HUDEP-2 (cell line): ENCODE results near the gene MEGF10.

Experiments used
- DNase-seq, 76 experiments: peaks; one replicate each; lab custom pipeline; 2025; ENCODE audit not compliant: unreplicated experiment in 76 of 76; lab: John Stamatoyannopoulos, UW

The MEGF10 gene

DNA sequence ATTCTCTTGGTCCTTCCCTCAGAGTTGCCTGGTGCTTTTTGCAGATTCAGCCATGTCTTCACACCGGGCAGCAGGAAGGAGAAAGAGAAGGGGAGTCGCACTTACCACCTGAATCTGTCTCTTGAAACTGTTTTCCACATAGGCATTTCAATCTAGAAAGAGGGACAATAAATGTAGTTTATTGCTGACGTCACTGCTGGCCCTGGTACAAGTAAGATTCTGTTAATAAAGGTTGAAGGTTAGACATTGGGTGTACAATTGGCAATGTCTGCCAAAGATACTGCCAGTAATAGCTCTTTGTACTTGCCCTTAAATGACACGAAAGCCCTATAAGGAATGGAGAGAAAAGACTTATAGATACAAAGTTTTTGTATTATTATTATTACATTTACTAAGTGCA lies 72.8 kb downstream of the MEGF10 start:
- no peak for DNase-seq

GRCh38 chr5:127367029-127367428 lies 76.4 kb downstream of the MEGF10 start:
- no peak for DNase-seq

- no peak for DNase-seq
Observed at GRCh38 chr5:127367946-127368465, 77.4 kb downstream of the MEGF10 start.

- no peak for DNase-seq
Observed at GRCh38 chr5:127369796-127370195, 79.2 kb downstream of the MEGF10 start.

- DNase-seq, result no peak
Observed at GRCh38 chr5:127370631-127371030, 80.0 kb downstream of the MEGF10 start.

DNA sequence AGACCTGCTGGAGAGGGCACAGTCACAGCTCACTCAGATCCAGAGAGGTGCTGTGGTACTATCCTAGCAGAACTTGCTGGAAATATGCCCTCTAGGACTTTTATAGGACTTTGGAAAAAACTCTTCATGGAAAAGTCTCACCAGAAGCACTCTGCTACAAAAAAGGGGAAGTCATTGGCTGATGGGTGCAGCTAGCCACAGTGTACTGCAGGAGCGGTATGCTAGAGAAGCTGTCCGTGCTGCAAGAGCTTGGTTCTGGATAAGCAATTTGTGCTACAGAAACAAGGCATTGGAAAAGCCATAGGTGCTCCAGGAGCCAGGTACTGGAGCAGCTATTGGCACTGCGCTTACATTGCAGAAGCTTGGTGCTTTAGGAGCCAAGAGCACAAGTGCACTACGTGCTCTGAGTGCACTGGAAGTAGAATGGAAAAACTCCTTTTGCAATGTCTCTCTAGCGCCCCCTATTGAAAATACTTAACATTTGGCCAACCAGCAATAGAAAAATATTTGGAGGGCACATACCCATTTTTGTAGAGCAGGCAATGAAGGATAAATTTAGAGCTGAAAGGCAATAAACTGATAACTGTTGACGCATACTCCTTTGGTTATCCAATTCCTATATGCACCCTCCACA lies 83.4 kb downstream of the MEGF10 start:
- DNase-seq, result peak in 7 of 76 experiments; percentile 0 to 15 (median 5)

DNA sequence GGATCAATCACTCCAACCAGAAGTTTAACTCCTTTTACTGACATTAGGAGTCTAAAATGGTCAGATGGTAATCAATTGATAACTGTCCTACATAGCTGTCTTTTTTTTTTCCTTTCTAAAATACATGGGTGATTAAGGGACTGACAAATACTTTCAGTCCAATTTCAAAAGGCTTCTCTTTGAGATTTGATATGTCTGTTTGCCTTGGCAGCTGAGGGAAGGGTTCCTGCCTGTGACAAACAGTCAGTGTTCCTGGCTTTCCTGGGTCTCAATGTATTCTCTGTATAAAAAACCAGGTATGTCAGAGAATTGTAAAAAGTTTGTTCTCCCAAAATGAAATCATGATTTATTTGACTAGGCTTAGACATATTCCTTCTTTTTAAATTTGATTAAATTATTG lies 84.5 kb downstream of the MEGF10 start:
- DNase-seq, result no peak

DNA sequence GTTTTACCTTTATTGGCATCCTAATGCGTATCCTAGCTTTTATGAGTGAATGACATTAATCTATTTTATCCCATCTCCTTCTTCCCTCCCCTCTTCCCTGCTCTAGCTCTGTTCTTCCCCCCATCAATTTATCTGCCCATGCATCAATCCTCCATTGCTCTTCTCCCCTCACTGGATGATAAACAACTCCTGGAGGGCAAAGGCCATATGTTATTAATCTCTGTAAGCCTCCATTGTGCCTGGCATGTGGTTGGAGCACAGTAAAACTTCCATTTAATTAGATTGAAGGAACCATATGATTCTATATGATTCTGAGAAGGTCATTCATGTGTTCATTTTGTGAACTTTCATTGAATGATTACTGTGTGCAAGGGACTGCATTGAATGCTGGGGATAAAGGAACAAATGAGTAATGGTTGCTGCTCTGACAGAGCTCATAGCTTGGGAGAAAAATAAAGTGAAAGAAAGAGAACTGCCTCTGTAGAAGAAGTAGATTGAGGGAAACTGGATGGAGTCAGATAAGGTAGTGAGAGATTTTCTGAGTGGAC lies 85.0 kb downstream of the MEGF10 start:
- DNase-seq, result no peak

- no peak for DNase-seq
Observed at GRCh38 chr5:127377651-127378050, 87.1 kb downstream of the MEGF10 start.

GRCh38 chr5:127385936-127386335 lies 95.3 kb downstream of the MEGF10 start:
- DNase-seq, result no peak

GRCh38 chr5:127386557-127386956 lies 96.0 kb downstream of the MEGF10 start:
- no peak for DNase-seq

DNA sequence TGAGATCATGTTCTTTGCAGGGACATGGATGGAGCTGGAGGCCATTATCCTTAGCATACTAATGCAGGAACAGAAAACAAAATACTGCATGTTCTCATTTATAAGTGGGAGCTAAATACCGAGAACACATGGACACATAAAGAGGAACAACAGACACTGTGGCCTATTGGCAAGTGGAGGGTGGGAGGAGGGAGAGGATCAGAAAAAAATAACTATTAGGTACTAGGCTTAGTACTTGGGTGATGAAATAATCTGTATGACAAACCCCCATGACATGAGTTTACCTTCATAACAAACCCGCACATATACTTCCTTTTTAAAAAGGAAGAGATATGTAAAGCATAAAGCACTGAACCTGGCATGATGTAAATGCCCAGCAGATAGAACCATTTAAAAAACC lies 99.0 kb downstream of the MEGF10 start:
- no peak for DNase-seq

GRCh38 chr5:127392762-127393161 lies 102.2 kb downstream of the MEGF10 start:
- no peak for DNase-seq

- no peak for DNase-seq
Observed at GRCh38 chr5:127396490-127397155, 106.0 kb downstream of the MEGF10 start.

- DNase-seq, result no peak
Observed at GRCh38 chr5:127398508-127398907, 107.9 kb downstream of the MEGF10 start.

GRCh38 chr5:127399068-127399467 lies 108.5 kb downstream of the MEGF10 start:
- DNase-seq, result no peak

GRCh38 chr5:127400539-127400938 lies 109.9 kb downstream of the MEGF10 start:
- peak in 1 of 76 experiments; percentile 1 for DNase-seq

DNA sequence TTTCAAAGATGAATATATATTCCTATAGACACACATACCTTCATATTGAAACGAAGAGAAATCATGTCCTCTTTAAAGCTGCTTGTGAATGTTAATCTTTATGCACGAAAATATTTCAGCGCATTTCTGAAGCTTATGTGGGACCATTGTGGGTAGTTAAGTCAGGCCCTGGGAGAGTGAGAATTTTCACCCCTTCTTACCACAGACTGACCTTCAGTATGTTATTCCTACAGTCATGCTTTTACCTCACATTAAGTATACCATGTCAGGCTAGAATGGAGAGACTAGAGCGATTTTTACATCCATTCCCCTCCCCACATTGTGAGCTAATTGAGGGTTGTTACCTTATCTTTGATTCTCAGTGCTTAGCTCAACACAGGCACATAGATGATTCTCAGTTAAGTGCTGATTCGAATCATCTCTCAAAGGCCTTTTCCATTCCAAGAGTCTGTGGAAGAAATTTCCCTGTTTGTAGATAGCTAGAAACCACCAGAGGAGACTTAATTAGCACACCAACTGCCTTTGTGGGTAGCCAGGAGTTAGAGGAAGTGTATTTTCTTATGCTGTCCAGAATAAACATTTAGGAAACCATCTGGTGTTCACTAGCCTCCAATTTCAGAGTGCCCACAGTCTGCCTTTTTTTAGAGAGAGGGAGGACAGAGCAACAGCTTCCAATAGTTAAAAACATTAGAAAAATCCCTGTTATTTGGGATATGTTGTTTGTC lies 110.5 kb downstream of the MEGF10 start:
- peak in 3 of 76 experiments; percentile 12 to 24 (median 16) for DNase-seq

DNA sequence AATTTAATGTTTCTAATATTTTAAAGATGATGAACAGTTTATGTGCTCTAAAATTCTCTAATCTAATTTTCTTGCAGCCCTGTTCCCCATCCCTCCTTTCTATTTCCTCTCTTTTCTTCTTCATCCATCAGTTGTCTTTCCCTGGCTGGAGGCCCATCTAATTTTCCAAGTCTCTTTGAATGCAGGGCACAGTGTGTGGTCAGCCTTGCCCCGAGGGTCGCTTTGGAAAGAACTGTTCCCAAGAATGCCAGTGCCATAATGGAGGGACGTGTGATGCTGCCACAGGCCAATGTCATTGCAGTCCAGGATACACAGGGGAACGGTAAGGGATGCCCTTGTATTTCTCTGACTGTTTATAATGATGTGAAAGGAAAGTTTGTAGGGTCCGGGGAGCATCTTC lies 111.8 kb downstream of the MEGF10 start:
- DNase-seq, result no peak

GRCh38 chr5:127404190-127404589 lies 113.6 kb downstream of the MEGF10 start:
- no peak for DNase-seq
